Body of pancreas (tissue), 4 donors: Measurements from ENCODE around the gene ENOPH1.

Experiments
- POLR2A ChIP-seq, 3 donors: fragments of 450-650 bp; IDR thresholded peaks; one replicate each; pipeline ENCODE4 v1.6.1; 2016; ENCODE audit warnings: antibody characterized with exemption in 3 of 3, mild to moderate bottlenecking in 2 of 3
- TF ChIP-seq, protein P1 (sequence below), 7 experiments: fragments of 450-650 bp in 4 of 7; fragments of 200-600 bp in 3 of 7; sonication (generic) in 3 of 7; IDR thresholded peaks; one replicate each; pipeline ENCODE4 v1.5.1; 2016 to 2019; ENCODE audit warnings: antibody characterized with exemption in 7 of 7

DNA sequence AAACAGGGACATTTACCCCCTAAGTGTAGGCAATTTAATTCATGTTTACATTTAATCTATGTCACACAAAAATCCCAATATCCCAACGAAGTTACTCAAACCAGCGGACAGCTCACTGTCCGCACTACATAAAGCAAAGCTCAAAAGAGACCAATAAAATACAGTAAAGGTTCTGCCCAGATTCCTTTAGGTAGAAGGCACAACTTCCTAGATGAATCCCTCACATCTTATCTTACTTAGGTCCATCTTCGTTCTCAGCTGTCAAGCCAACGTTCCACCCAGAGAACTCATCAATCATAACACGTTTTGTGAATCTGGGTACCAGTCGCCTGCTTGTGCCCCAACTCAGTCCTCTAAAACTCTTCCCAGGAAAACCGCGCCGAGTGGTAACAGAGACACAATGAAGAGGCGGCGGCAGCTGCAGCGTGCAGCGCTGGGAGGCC, 1.8 kb upstream of the ENOPH1 start:
- TF ChIP-seq, protein P1, sequence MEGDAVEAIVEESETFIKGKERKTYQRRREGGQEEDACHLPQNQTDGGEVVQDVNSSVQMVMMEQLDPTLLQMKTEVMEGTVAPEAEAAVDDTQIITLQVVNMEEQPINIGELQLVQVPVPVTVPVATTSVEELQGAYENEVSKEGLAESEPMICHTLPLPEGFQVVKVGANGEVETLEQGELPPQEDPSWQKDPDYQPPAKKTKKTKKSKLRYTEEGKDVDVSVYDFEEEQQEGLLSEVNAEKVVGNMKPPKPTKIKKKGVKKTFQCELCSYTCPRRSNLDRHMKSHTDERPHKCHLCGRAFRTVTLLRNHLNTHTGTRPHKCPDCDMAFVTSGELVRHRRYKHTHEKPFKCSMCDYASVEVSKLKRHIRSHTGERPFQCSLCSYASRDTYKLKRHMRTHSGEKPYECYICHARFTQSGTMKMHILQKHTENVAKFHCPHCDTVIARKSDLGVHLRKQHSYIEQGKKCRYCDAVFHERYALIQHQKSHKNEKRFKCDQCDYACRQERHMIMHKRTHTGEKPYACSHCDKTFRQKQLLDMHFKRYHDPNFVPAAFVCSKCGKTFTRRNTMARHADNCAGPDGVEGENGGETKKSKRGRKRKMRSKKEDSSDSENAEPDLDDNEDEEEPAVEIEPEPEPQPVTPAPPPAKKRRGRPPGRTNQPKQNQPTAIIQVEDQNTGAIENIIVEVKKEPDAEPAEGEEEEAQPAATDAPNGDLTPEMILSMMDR (IDR thresholded peaks at IDR 0.05), result no peak
- TF ChIP-seq POLR2A (IDR thresholded peaks at IDR 0.05), result no peak
